NB4 (cell line): ENCODE results near the gene COMMD4.

ENCODE experiments used
- DNase-seq: peaks from one replicate; pipeline ENCODE4 v3.0.0; 2010; ENCODE audit warnings: low read depth
- H3K4me3 ChIP-seq: one replicate; pipeline ENCODE4 v1.5.1; 2011; ENCODE audit warnings: mild to moderate bottlenecking, low read depth, low read length, moderate library complexity
- CTCF ChIP-seq: IDR thresholded peaks from one replicate; pipeline ENCODE4 v1.5.1; 2012; ENCODE audit warnings: low read depth, low read length
- MAX ChIP-seq: IDR thresholded peaks from 2 replicates; pipeline ENCODE4 v1.6.1; 2011; ENCODE audit warnings: low read depth, low read length
- MYC ChIP-seq: IDR thresholded peaks from 2 replicates; pipeline ENCODE4 v1.6.1; 2011; ENCODE audit warnings: low read depth, low read length
- POLR2A ChIP-seq: IDR thresholded peaks from 2 replicates; pipeline ENCODE4 v1.6.1; 2011; ENCODE audit warnings: mild to moderate bottlenecking; ENCODE audit not compliant: insufficient read length; ENCODE audit errors: extremely low read depth

COMMD4 gene

GRCh38 chr15:75361989-75362641, 26.3 kb downstream of the COMMD4 start:
- no peak for DNase-seq
- TF ChIP-seq CTCF (no peak), MAX (no peak), MYC (no peak), POLR2A (no peak)
- H3K4me3 ChIP-seq, result no peak overlapping the region

- DNase-seq, result peak; percentile 37
- TF ChIP-seq POLR2A (no peak), CTCF (no peak), MAX (no peak), MYC (no peak)
- H3K4me3 ChIP-seq, result no peak overlapping the region
Observed at GRCh38 chr15:75362642-75363249, 26.9 kb downstream of the COMMD4 start.

- TF ChIP-seq CTCF (no peak), MYC (no peak), MAX (no peak), POLR2A (no peak)
- no peak overlapping the region for H3K4me3 ChIP-seq
- no peak for DNase-seq
Observed at GRCh38 chr15:75363786-75364185, 27.9 kb downstream of the COMMD4 start.

- no peak for TF ChIP-seq CTCF
- no peak for TF ChIP-seq POLR2A
- no peak for TF ChIP-seq MYC
- no peak for TF ChIP-seq MAX
- H3K4me3 ChIP-seq, result no peak overlapping the region
- DNase-seq, result no peak
Observed at GRCh38 chr15:75364881-75365280, 29.0 kb downstream of the COMMD4 start.

GRCh38 chr15:75366163-75366562, 30.3 kb downstream of the COMMD4 start:
- no peak for TF ChIP-seq MAX
- no peak for TF ChIP-seq CTCF
- TF ChIP-seq POLR2A, result no peak
- TF ChIP-seq MYC, result no peak
- DNase-seq, result no peak
- no peak overlapping the region for H3K4me3 ChIP-seq
